ENCODE data around the gene STX8.

Gene STX8

DNA sequence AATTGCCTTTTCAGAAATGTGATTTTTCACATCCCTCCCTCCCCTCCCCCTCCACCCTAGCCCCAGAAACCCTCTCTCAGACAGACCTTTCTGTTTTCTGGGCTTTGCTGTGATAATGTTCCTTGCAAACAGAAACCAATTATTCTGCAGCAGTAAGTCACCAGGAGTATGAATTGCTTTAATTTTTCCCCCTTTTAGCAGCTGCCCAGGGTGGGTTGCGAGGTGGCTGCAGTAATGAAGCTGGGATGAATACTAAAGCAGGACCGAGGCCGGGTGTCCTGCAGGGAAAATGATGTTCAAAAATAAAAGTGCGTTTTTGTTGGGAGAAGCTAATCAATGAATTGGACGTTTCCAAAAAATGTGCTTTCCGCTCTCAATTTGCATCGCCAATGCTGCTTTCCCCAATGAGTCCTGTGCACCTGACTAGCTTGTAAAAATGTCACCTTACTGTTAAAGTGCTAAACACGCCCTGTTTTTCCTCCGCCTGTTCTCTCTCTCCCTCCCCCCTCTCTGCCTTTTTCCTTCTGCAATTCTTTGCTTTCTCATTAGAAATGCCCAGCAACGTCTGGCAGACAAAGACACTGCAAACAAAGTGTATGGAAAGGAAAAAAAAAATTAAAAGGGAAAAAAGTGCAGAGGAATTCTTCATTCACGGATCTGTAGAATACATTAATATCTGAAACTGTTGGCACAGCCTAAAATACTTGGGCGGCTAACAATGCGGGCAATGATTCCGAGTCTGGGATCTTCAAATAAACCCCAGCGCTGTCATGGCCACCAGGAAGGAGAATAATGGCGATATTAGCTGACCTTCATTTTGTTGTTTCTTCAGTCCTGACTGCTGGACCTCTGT lies 244.1 kb downstream of the STX8 start:
- H3K4me3 ChIP-seq: no peak overlapping the region
- intact Hi-C loops (cut with DNase I; ENCODE audit: low total_unique reads): no loop called here
- H3K9me3 ChIP-seq: peaks cover 0 to 8% (median 8%) of the 10 kb centered on the region in 3 donors
- H3K27me3 ChIP-seq: no peaks in the 10 kb centered on the region
- peaks cover 0 to 4% (median 0%) of the 10 kb centered on the region in 3 donors for H3K36me3 ChIP-seq
- no peak for DNase-seq
- TF ChIP-seq, protein P1, sequence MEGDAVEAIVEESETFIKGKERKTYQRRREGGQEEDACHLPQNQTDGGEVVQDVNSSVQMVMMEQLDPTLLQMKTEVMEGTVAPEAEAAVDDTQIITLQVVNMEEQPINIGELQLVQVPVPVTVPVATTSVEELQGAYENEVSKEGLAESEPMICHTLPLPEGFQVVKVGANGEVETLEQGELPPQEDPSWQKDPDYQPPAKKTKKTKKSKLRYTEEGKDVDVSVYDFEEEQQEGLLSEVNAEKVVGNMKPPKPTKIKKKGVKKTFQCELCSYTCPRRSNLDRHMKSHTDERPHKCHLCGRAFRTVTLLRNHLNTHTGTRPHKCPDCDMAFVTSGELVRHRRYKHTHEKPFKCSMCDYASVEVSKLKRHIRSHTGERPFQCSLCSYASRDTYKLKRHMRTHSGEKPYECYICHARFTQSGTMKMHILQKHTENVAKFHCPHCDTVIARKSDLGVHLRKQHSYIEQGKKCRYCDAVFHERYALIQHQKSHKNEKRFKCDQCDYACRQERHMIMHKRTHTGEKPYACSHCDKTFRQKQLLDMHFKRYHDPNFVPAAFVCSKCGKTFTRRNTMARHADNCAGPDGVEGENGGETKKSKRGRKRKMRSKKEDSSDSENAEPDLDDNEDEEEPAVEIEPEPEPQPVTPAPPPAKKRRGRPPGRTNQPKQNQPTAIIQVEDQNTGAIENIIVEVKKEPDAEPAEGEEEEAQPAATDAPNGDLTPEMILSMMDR (IDR thresholded peaks at IDR 0.05): no peak
- H3K4me1 ChIP-seq: no peaks in the 10 kb centered on the region
- no peak overlapping the region for H3K27ac ChIP-seq

DNA sequence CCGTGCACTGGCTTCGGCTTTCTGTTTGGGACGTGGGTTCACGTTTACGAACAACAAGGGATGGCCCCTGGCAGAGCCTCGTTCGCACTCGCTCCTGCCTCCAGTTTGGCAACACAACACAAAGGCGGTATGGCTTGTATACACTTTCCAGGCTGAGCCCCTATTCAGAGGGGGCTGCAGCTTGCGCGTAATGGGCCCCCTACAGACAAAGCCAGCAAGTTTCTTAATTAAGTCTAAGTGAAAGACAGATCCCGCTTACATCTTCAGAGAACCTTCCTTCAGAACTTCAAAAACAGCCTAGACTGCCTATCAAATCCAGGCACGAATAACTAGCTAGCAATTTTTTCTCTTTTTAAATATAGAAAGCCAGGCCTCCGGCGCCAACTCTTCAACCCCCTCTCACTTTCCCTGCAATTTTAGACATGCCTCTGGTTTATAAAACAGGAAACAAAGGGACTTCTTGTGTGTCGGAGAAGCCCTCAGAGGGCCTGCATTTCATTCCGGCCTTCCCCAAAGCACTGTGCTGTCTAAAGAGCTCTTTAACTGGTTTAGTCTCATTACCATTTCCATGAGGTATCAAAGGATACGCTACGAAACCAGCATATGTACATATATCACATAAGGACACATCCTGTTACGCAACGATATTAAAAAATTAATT lies 244.9 kb downstream of the STX8 start:
- Histone ChIP-seq H3K9me3 (peaks cover 0 to 8% (median 8%) of the 10 kb centered on the region in 3 donors), H3K36me3 (peaks cover 0 to 4% (median 0%) of the 10 kb centered on the region in 3 donors), H3K27me3 (no peaks in the 10 kb centered on the region), H3K27ac (no peak overlapping the region), H3K4me3 (no peak overlapping the region), H3K4me1 (no peaks in the 10 kb centered on the region)
- TF ChIP-seq, protein P1 (IDR thresholded peaks at IDR 0.05): no peak
- intact Hi-C loops (cut with DNase I; ENCODE audit: low total_unique reads): no loop called here
- DNase-seq: no peak

DNA sequence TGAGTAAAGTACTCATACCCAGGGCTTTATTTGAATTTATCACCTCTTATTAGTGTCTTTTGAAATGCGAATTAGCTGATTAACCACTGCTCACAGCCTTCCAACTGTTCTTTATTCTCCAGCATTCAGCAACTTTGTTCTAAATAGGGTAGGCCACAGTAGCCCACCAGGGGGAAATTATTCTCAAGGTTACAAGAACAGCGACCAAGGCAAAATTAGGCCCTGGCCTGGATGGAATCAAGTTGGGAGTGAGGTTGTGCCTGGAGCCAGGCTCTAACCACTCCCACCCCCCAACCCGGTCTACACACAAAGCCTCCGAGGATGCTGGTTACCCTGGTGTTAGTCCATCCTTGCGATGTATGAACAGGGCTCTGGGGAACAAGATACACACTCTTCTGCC lies 245.5 kb downstream of the STX8 start:
- DNase-seq: no peak
- H3K27ac ChIP-seq: no peak overlapping the region
- H3K4me3 ChIP-seq: no peak overlapping the region
- peaks cover 0 to 3% (median 0%) of the 10 kb centered on the region in 3 donors for H3K36me3 ChIP-seq
- TF ChIP-seq, protein P1 (IDR thresholded peaks at IDR 0.05): no peak
- H3K4me1 ChIP-seq: no peaks in the 10 kb centered on the region
- intact Hi-C loops (cut with DNase I; ENCODE audit: low total_unique reads): no loop called here
- H3K27me3 ChIP-seq: no peaks in the 10 kb centered on the region
- H3K9me3 ChIP-seq: peaks cover 0 to 7% (median 7%) of the 10 kb centered on the region in 3 donors

DNA sequence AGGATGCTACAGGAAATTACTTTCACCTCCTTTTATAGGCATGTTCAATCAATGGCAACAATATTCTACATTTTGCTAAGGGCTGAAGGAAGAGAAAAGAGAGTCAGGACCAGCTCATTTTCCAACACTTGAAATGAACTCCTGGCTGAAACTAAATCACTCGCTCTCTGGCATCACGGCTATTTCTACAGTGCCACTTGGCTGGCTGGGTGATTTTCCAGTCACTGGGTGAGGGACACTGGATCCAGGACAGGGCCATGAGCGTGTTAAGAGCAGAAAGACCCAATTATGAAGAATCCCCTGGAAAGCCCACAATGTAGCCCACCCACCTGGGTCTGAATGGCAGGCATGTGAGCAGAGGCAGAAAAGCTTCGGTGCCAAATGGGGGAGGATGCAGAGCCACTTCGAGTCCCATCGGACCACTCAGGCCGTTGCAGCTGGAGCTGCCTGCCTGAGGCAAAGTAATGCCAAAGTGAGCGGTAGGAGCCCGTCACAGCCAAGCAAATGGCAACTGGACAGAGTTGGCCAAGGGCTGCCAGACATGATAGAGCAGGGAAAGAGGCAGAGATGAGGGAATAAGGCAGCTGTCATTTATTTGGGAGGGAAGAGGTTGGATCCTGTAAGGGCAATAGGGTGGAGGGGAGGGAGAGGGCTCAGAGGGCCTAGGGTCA lies 246.2 kb downstream of the STX8 start:
- intact Hi-C loops (cut with DNase I; ENCODE audit: low total_unique reads): no loop called here
- Histone ChIP-seq H3K27me3 (no peaks in the 10 kb centered on the region), H3K4me1 (no peaks in the 10 kb centered on the region), H3K27ac (no peak overlapping the region), H3K36me3 (no peaks in the 10 kb centered on the region), H3K9me3 (no peaks in the 10 kb centered on the region), H3K4me3 (no peak overlapping the region)
- DNase-seq: no peak
- TF ChIP-seq, protein P1 (IDR thresholded peaks at IDR 0.05): no peak

DNA sequence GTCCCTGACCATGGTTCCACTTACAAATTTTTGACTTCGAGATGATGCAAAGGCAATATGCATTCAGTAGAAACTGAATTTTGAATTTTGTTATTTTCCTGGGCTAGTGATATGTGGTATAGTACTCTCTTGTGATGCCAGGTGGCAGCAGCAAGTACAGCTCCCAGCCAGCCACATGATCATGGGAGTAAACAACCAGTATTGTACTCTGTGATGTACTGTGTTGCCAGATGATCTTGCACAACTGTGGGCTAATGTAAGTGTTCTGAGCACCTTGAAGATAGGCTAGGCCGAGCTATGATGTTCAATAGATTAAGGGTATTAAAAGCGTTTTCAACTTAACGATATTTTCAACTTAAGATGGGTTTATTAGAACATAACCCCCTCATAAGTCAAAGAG lies 250.8 kb downstream of the STX8 start:
- intact Hi-C loops (cut with DNase I; ENCODE audit: low total_unique reads): no loop called here
- no peaks in the 10 kb centered on the region for H3K36me3 ChIP-seq
- no peaks in the 10 kb centered on the region for H3K27me3 ChIP-seq
- DNase-seq: no peak
- TF ChIP-seq, protein P1 (IDR thresholded peaks at IDR 0.05): no peak
- no peak overlapping the region for H3K4me3 ChIP-seq
- no peaks in the 10 kb centered on the region for H3K9me3 ChIP-seq
- H3K27ac ChIP-seq: no peak overlapping the region
- H3K4me1 ChIP-seq: no peaks in the 10 kb centered on the region
